ENCODE results near the gene PZP. TPM values are rescaled to one million over a fixed set of nuclear protein-coding genes. Genes with fewer than 3 reads are reported as not detected.
A peak's percentile ranks its signal among the peaks of the same experiment; 100 is the strongest.

PZP gene
- total and polyA plus RNA-seq, 2 of the 13 experiments (the other 11 are each of a cell fraction or from before 2014, with no cell fraction given) = 0.07 to 0.89 TPM

GRCh38 chr12:9132008-9132535 is 76.1 kb downstream of the PZP start (continued):
- TF ChIP-seq SIX1 (CRISPR knock-in tag; IDR thresholded peaks at IDR 0.05; ENCODE audit: borderline replicate concordance) (peak; percentile 86), ZBTB46 (CRISPR knock-in tag; IDR thresholded peaks at IDR 0.05; ENCODE audit: borderline replicate concordance) (no peak), ZNF343 (CRISPR knock-in tag; IDR thresholded peaks at IDR 0.05) (no peak), ARNTL (CRISPR knock-in tag; IDR thresholded peaks at IDR 0.05) (peak; percentile 82), ZC3H13 (CRISPR knock-in tag; IDR thresholded peaks at IDR 0.05) (no peak), SNAPC2 (CRISPR knock-in tag; IDR thresholded peaks at IDR 0.05) (peak; percentile 89; the same call in 1 of the 2 replicates), KAT8 (CRISPR knock-in tag; IDR thresholded peaks at IDR 0.05) (peak; percentile 81), ZNF703 (CRISPR knock-in tag; IDR thresholded peaks at IDR 0.05; ENCODE audit: borderline replicate concordance) (peak; percentile 76; the same call in 1 of the 2 replicates), CREM (IDR thresholded peaks at IDR 0.05) (peak; percentile 97), CREM (CRISPR knock-in tag; IDR thresholded peaks at IDR 0.05) (no peak), ZNF441 (CRISPR knock-in tag; IDR thresholded peaks at IDR 0.05; ENCODE audit: borderline replicate concordance) (peak; percentile 69), JUN (CRISPR knock-in tag; IDR thresholded peaks at IDR 0.05) (peak; percentile 72; the same call in 1 of the 2 replicates), ZNF691 (CRISPR knock-in tag; IDR thresholded peaks at IDR 0.05; ENCODE audit: borderline replicate concordance, low read depth) (peak; percentile 28; the same call in 1 of the 2 replicates), MYNN (CRISPR knock-in tag; IDR thresholded peaks at IDR 0.05; ENCODE audit: low read depth) (no peak), ONECUT2 (CRISPR knock-in tag; IDR thresholded peaks at IDR 0.05) (no peak; the same call in 1 of the 2 replicates), TCF7 (IDR thresholded peaks at IDR 0.05; ENCODE audit: low read depth) (peak; percentile 90), PATZ1 (CRISPR knock-in tag; IDR thresholded peaks at IDR 0.05) (peak; percentile 59), ZNF367 (CRISPR knock-in tag; IDR thresholded peaks at IDR 0.05; ENCODE audit: borderline replicate concordance) (no peak), RFXAP (CRISPR knock-in tag; IDR thresholded peaks at IDR 0.05; ENCODE audit: borderline replicate concordance) (no peak)
- TF ChIP-seq, protein P1, sequence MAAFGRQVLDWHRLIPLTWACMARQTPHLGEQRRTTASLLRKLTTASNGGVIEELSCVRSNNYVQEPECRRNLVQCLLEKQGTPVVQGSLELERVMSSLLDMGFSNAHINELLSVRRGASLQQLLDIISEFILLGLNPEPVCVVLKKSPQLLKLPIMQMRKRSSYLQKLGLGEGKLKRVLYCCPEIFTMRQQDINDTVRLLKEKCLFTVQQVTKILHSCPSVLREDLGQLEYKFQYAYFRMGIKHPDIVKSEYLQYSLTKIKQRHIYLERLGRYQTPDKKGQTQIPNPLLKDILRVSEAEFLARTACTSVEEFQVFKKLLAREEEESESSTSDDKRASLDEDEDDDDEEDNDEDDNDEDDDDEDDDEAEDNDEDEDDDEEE (CRISPR knock-in tag; IDR thresholded peaks at IDR 0.05) = no peak
- TF ChIP-seq, protein P2, sequence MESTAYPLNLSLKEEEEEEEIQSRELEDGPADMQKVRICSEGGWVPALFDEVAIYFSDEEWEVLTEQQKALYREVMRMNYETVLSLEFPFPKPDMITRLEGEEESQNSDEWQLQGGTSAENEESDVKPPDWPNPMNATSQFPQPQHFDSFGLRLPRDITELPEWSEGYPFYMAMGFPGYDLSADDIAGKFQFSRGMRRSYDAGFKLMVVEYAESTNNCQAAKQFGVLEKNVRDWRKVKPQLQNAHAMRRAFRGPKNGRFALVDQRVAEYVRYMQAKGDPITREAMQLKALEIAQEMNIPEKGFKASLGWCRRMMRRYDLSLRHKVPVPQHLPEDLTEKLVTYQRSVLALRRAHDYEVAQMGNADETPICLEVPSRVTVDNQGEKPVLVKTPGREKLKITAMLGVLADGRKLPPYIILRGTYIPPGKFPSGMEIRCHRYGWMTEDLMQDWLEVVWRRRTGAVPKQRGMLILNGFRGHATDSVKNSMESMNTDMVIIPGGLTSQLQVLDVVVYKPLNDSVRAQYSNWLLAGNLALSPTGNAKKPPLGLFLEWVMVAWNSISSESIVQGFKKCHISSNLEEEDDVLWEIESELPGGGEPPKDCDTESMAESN (CRISPR knock-in tag; conservative IDR thresholded peaks at IDR 0.05) = peak; percentile 87
